SK-N-SH treated with all-trans-retinoic acid at 6 μM for 48 hours (cell line): ENCODE measurements around the gene MYH13.

Experiments used
- ARNTL ChIP-seq: fragments of 450-650 bp; formaldehyde crosslinking; IDR thresholded peaks from 2 replicates; pipeline ENCODE4 v1.5.0; 2020; ENCODE audit warnings: low read depth, mild to moderate bottlenecking, moderate library complexity, borderline replicate concordance
- ESRRG ChIP-seq: fragments of 250-450 bp; sonication (Bioruptor Pico); IDR thresholded peaks from 2 replicates; pipeline ENCODE4 v1.6.1; 2021; ENCODE audit warnings: mild to moderate bottlenecking
- GLIS3 ChIP-seq: fragments of 250-450 bp; sonication (Bioruptor Pico); IDR thresholded peaks from 2 replicates; pipeline ENCODE4 v1.5.0; 2020; ENCODE audit warnings: mild to moderate bottlenecking, moderate library complexity
- RARB ChIP-seq: fragments of 250-450 bp; sonication (Bioruptor Pico); IDR thresholded peaks from 2 replicates; pipeline ENCODE4 v1.8.0; 2021; ENCODE audit warnings: mild to moderate bottlenecking, moderate library complexity
- TCF4 ChIP-seq: fragments of 250-450 bp; sonication (Bioruptor Pico); IDR thresholded peaks from 2 replicates; pipeline ENCODE4 v1.8.0; 2021; ENCODE audit warnings: mild to moderate bottlenecking, moderate library complexity, borderline replicate concordance
- TOX ChIP-seq: fragments of 250-450 bp; sonication (Bioruptor Pico); IDR thresholded peaks from 2 replicates; pipeline ENCODE4 v1.8.0; 2021; ENCODE audit warnings: mild to moderate bottlenecking, moderate library complexity, borderline replicate concordance
- ZC3H10 ChIP-seq: fragments of 250-450 bp; sonication (Bioruptor Pico); IDR thresholded peaks from 2 replicates; pipeline ENCODE4 v1.5.1; 2021; ENCODE audit warnings: mild to moderate bottlenecking, moderate library complexity
- ZFP3 ChIP-seq: fragments of 250-450 bp; sonication (Bioruptor Pico); IDR thresholded peaks from 2 replicates; pipeline ENCODE4 v1.5.0; 2020; ENCODE audit warnings: mild to moderate bottlenecking, moderate library complexity
- TF ChIP-seq, protein P1 (sequence below): fragments of 250-450 bp; sonication (Bioruptor Pico); IDR thresholded peaks from 2 replicates; pipeline ENCODE4 v1.8.0; 2020; ENCODE audit warnings: mild to moderate bottlenecking, moderate library complexity, borderline replicate concordance
- TF ChIP-seq, protein P2 (sequence below): fragments of 250-450 bp; sonication (Bioruptor Pico); IDR thresholded peaks from 2 replicates; pipeline ENCODE4 v1.8.0; 2021; ENCODE audit warnings: low read depth, mild to moderate bottlenecking, moderate library complexity, borderline replicate concordance
- TF ChIP-seq, protein P3 (sequence below): fragments of 250-450 bp; sonication (Bioruptor Pico); IDR thresholded peaks from 2 replicates; pipeline ENCODE4 v1.5.1; 2020; ENCODE audit warnings: low read depth, mild to moderate bottlenecking, moderate library complexity

DNA sequence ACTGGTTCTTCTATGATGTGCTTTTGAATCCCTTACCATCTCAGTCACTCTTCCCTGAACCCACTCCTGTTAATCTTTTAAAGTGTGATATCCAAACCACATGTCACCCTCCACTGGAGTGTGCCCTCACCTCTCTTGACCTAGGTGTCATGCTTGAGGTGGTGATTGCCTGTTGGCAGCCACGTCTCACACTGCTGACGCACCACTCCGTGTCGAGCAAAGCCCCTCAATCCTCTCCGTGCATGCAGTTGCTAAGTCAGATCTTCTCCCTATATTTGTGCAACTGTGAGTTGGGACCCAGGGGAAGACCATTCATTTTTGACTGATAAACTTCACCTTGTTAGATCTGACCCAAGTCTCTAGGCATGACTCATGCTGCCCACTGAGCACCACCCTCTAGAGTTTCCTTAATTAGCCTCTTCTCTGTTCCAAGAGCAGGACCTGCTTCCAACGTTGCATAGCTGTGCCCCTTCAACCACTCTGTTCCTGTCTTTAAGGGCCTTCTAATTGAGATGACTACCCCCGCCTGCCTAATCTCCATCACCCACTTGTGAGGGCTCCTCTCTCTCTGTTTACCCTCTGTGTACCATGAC is 2.7 kb downstream of the MYH13 start:
- TF ChIP-seq ESRRG (CRISPR knock-in tag) (no peak), TCF4 (CRISPR knock-in tag) (no peak), RARB (no peak), ZFP3 (CRISPR knock-in tag) (no peak), GLIS3 (CRISPR knock-in tag) (no peak), ZC3H10 (CRISPR knock-in tag) (no peak), ARNTL (CRISPR knock-in tag) (no peak), TOX (no peak)
- TF ChIP-seq, protein P1, sequence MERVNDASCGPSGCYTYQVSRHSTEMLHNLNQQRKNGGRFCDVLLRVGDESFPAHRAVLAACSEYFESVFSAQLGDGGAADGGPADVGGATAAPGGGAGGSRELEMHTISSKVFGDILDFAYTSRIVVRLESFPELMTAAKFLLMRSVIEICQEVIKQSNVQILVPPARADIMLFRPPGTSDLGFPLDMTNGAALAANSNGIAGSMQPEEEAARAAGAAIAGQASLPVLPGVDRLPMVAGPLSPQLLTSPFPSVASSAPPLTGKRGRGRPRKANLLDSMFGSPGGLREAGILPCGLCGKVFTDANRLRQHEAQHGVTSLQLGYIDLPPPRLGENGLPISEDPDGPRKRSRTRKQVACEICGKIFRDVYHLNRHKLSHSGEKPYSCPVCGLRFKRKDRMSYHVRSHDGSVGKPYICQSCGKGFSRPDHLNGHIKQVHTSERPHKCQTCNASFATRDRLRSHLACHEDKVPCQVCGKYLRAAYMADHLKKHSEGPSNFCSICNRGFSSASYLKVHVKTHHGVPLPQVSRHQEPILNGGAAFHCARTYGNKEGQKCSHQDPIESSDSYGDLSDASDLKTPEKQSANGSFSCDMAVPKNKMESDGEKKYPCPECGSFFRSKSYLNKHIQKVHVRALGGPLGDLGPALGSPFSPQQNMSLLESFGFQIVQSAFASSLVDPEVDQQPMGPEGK (CRISPR knock-in tag), result no peak
- TF ChIP-seq, protein P2, sequence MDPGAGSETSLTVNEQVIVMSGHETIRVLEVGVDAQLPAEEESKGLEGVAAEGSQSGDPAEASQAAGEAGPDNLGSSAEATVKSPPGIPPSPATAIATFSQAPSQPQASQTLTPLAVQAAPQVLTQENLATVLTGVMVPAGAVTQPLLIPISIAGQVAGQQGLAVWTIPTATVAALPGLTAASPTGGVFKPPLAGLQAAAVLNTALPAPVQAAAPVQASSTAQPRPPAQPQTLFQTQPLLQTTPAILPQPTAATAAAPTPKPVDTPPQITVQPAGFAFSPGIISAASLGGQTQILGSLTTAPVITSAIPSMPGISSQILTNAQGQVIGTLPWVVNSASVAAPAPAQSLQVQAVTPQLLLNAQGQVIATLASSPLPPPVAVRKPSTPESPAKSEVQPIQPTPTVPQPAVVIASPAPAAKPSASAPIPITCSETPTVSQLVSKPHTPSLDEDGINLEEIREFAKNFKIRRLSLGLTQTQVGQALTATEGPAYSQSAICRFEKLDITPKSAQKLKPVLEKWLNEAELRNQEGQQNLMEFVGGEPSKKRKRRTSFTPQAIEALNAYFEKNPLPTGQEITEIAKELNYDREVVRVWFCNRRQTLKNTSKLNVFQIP (CRISPR knock-in tag), result no peak
- TF ChIP-seq, protein P3, sequence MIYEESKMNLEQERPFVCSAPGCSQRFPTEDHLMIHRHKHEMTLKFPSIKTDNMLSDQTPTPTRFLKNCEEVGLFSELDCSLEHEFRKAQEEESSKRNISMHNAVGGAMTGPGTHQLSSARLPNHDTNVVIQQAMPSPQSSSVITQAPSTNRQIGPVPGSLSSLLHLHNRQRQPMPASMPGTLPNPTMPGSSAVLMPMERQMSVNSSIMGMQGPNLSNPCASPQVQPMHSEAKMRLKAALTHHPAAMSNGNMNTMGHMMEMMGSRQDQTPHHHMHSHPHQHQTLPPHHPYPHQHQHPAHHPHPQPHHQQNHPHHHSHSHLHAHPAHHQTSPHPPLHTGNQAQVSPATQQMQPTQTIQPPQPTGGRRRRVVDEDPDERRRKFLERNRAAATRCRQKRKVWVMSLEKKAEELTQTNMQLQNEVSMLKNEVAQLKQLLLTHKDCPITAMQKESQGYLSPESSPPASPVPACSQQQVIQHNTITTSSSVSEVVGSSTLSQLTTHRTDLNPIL, result no peak
